Measurements from ENCODE around the gene PERM1.

DNA sequence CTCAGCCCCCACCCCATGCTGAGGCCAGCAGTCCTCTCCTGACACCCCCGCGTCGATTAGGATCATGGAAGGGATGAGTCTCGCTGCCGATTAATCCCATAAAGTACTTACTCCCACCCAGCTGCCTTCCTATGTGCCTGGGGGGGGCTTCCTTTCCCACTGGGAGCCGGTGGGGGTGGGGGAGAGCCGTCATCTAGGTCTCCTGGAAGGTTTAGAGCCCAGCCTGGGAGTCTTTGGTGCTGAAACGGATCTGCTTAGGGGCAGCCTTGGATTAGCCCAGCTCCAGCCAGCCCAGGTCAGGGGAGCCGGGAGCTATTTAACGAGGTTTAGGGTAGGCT lies 48.3 kb downstream of the PERM1 start:
- TF ChIP-seq, protein P1, sequence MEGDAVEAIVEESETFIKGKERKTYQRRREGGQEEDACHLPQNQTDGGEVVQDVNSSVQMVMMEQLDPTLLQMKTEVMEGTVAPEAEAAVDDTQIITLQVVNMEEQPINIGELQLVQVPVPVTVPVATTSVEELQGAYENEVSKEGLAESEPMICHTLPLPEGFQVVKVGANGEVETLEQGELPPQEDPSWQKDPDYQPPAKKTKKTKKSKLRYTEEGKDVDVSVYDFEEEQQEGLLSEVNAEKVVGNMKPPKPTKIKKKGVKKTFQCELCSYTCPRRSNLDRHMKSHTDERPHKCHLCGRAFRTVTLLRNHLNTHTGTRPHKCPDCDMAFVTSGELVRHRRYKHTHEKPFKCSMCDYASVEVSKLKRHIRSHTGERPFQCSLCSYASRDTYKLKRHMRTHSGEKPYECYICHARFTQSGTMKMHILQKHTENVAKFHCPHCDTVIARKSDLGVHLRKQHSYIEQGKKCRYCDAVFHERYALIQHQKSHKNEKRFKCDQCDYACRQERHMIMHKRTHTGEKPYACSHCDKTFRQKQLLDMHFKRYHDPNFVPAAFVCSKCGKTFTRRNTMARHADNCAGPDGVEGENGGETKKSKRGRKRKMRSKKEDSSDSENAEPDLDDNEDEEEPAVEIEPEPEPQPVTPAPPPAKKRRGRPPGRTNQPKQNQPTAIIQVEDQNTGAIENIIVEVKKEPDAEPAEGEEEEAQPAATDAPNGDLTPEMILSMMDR (conservative IDR thresholded peaks at IDR 0.05): no peak
- TF ChIP-seq EZH2 (IDR thresholded peaks at IDR 0.05; ENCODE audit: low read depth): no peak
